SK-N-SH (cell line): ENCODE data around the gene EMC7.

Experiments used
- SMC3 ChIP-seq: IDR thresholded peaks from 2 replicates; pipeline ENCODE4 v1.6.1; 2012; ENCODE audit warnings: low read depth, low read length, improper control_type of control experiment
- TF ChIP-seq, protein P1 (sequence below): fragments of 200-600 bp; sonication (generic); IDR thresholded peaks from 2 replicates; pipeline ENCODE4 v1.6.1; 2017; ENCODE audit warnings: antibody characterized with exemption, mild to moderate bottlenecking, moderate library complexity

- TF ChIP-seq SMC3: no peak
- TF ChIP-seq, protein P1, sequence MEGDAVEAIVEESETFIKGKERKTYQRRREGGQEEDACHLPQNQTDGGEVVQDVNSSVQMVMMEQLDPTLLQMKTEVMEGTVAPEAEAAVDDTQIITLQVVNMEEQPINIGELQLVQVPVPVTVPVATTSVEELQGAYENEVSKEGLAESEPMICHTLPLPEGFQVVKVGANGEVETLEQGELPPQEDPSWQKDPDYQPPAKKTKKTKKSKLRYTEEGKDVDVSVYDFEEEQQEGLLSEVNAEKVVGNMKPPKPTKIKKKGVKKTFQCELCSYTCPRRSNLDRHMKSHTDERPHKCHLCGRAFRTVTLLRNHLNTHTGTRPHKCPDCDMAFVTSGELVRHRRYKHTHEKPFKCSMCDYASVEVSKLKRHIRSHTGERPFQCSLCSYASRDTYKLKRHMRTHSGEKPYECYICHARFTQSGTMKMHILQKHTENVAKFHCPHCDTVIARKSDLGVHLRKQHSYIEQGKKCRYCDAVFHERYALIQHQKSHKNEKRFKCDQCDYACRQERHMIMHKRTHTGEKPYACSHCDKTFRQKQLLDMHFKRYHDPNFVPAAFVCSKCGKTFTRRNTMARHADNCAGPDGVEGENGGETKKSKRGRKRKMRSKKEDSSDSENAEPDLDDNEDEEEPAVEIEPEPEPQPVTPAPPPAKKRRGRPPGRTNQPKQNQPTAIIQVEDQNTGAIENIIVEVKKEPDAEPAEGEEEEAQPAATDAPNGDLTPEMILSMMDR: no peak
Observed at GRCh38 chr15:34043813-34044212, 57.8 kb downstream of the EMC7 start.
